Measurements from ENCODE around the gene ATP8B3. TPM values are rescaled to one million over a fixed set of nuclear protein-coding genes. Genes with fewer than 3 reads are reported as not detected.
"Not testable (repeated sequence)": the region's sequence is repeated elsewhere in the genome, so short reads cannot be mapped to it uniquely, and the experiment has no call there.

The ATP8B3 gene
- polyA plus RNA-seq, 3 donors: 0.56 to 1.00 (median 0.65) TPM

DNA sequence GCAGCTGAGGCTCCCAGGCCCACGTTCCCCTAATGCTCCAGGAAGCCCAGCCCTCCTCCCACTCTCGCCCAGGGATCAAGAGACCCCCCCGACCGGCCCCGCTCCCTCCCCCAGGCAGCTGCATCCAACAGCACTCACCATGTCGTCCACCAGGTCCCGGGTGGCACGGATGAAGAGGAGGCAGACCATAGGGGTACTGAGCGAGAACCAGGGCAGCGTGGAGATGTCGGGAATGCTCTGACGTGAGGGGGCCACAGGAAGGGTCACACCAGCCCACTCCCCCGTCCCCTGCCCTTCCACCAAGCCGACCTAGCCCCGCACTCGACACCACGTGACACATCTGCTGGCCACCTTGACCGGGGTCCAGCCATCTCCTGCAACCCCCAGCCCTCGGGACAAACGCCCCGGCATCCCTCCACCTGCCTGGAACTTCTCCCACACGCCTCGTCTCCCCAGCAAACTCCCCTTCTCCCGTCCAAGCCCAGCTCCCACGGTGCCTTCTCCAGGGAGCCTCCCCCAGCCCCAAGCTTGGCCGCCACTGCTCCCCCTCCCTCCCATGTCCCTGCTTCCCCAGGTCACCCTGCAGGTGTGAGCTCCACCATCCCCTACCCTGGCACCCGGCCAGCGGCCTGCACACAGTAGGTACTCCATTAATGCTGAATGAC, 4.9 kb downstream of the ATP8B3 start:
- no peak for DNase-seq (ENCODE audit: extremely low read depth in 1 of 11, low read depth in 9 of 11, low spot score in 4 of 11)

- no peak for DNase-seq (ENCODE audit: extremely low read depth in 1 of 11, low read depth in 9 of 11, low spot score in 4 of 11)
Measured at GRCh38 chr19:1806184-1807029, 5.7 kb downstream of the ATP8B3 start.

- no peak for DNase-seq (ENCODE audit: extremely low read depth in 1 of 11, low read depth in 9 of 11, low spot score in 4 of 11)
Measured at GRCh38 chr19:1805401-1806183, 6.5 kb downstream of the ATP8B3 start.

DNA sequence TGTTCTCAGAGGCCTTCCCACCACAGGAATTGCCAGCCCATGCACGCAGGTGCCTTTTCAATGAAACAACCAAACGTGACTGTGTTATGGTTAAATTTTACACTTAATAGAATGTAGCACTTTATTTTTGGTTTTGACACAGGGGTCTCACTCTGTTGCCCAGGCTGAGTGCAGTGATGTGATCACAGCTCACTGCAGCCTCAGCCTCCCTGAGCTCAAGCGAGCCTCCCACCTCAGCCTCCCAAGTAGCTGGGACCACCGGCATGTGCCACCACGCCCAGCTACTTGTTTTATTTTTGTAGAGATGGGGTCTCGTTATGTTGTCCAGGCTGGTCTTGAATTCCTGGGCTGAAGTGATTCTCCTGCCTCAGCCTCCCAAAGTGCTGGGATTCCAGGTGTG, 7.2 kb downstream of the ATP8B3 start:
- no peak for DNase-seq (ENCODE audit: extremely low read depth in 1 of 11, low read depth in 9 of 11, low spot score in 4 of 11)

- no peak for DNase-seq (ENCODE audit: extremely low read depth in 1 of 11, low read depth in 9 of 11, low spot score in 4 of 11)
Measured at GRCh38 chr19:1799695-1800342, 12.3 kb downstream of the ATP8B3 start.

GRCh38 chr19:1797313-1797712, 14.8 kb downstream of the ATP8B3 start:
- not testable (repeated sequence) for DNase-seq (ENCODE audit: extremely low read depth in 1 of 11, low read depth in 9 of 11, low spot score in 4 of 11)

GRCh38 chr19:1796395-1797142, 15.5 kb downstream of the ATP8B3 start:
- DNase-seq (ENCODE audit: extremely low read depth in 1 of 11, low read depth in 9 of 11, low spot score in 4 of 11): no peak

GRCh38 chr19:1794424-1795172, 17.5 kb downstream of the ATP8B3 start:
- no peak for DNase-seq (ENCODE audit: extremely low read depth in 1 of 11, low read depth in 9 of 11, low spot score in 4 of 11)

GRCh38 chr19:1791879-1792278, 20.2 kb downstream of the ATP8B3 start:
- no peak for DNase-seq (ENCODE audit: extremely low read depth in 1 of 11, low read depth in 9 of 11, low spot score in 4 of 11)

GRCh38 chr19:1790054-1790792, 21.9 kb downstream of the ATP8B3 start:
- DNase-seq (ENCODE audit: extremely low read depth in 1 of 11, low read depth in 9 of 11, low spot score in 4 of 11): no peak

- DNase-seq (ENCODE audit: extremely low read depth in 1 of 11, low read depth in 9 of 11, low spot score in 4 of 11): no peak
Measured at GRCh38 chr19:1789261-1790041, 22.6 kb downstream of the ATP8B3 start.

DNA sequence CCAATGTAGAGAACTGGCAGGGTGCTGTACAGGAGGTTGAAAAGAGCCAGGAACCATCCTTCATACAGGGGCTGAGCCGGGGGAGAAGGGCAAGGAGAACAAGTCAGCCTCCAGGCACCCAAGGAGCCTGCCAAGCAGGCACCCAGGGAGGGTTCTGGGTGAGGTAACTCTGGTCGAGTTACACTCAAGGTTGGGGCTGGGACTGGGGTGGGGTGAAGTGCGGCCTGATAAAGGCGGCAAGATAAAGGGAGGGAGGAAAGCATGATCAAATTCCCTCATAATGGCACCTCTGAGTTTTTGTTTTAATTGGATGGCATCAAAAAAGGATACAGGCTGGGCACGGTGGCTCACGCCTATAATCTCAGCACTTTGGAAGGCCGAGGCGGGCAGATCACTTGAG, 25.0 kb downstream of the ATP8B3 start:
- no peak for DNase-seq (ENCODE audit: extremely low read depth in 1 of 11, low read depth in 9 of 11, low spot score in 4 of 11)

GRCh38 chr19:1786668-1787067, 25.4 kb downstream of the ATP8B3 start:
- no peak for DNase-seq (ENCODE audit: extremely low read depth in 1 of 11, low read depth in 9 of 11, low spot score in 4 of 11)

GRCh38 chr19:1785310-1785709, 26.8 kb downstream of the ATP8B3 start:
- no peak for DNase-seq (ENCODE audit: extremely low read depth in 1 of 11, low read depth in 9 of 11, low spot score in 4 of 11)

DNA sequence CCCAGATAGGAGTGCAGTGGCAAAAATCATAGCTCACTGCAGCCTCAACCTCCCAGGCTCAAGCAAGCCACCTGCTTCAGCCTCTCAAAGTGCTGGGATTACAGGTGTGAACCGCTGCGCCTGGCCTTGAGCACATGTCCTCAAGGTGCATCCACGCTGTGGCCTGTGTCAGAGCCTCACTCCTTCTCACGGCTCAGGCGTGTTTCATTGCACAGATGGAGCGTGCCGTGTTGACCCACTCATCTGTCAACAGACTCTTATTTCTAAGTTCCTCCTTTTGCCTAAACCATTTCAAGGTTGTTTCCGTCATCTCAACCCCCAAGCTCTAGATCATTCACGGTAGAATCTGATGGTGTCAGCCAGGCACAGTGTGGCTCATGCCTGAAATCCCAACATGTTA, 28.2 kb downstream of the ATP8B3 start:
- DNase-seq (ENCODE audit: extremely low read depth in 1 of 11, low read depth in 9 of 11, low spot score in 4 of 11): no peak

DNA sequence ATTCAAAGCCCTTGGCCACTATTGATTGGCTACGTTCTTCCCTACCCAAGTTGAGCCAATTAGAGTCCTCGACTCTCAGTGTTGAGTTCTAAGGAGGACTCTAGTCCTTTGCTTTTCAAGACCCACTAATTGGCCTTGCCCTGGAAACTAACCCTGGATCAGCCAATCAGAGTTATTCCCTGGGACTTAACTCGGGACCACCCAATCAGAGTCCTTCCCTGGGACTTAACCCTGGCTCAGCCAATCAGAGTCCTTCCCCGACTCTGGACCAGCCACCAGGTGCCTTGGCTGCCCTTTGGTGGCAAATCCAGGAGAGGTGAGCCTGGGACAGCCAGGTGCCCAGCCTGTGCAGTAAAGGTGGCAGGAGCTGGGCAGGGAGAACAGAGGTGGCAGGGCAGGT, 28.7 kb downstream of the ATP8B3 start:
- no peak for DNase-seq (ENCODE audit: extremely low read depth in 1 of 11, low read depth in 9 of 11, low spot score in 4 of 11)

DNA sequence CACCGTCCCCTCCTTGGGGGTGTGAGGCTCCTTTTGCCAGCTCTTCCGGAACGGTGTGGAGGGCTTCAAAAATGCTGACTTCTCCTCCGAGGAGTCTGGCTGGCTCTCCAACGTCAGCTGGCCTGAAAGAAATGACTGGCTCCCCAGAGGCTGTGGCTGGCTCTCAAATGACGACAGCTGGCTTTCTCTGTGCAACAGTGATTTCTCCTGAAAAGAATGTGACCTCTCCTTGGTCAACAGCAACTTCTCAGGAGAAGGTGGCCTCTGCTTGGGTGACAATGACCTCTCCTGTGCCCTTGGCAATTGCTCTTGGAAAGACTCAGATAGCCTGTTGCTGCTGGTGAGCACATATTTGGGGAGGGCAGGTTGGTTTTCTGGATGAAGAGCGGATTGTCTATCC, 29.6 kb downstream of the ATP8B3 start:
- DNase-seq (ENCODE audit: extremely low read depth in 1 of 11, low read depth in 9 of 11, low spot score in 4 of 11): no peak
